GM20431 (cell line): Measurements from ENCODE around the gene BIRC7.
"Not testable (repeated sequence)": the region's sequence is repeated elsewhere in the genome, so short reads cannot be mapped to it uniquely, and the experiment has no call there.

ENCODE experiments used
- in situ Hi-C: fragments of 300-500 bp; cut with MseI, MboI; formaldehyde crosslinking; loops from one replicate; pipeline ENCODE4 v1.15.0; 2020; ENCODE audit warnings: low sequenced_read_pairs; ENCODE audit not compliant: unreplicated experiment

The BIRC7 gene

GRCh38 chr20:63243604-63244247, 8.0 kb downstream of the BIRC7 start:
- in situ Hi-C loops: no loop called here

DNA sequence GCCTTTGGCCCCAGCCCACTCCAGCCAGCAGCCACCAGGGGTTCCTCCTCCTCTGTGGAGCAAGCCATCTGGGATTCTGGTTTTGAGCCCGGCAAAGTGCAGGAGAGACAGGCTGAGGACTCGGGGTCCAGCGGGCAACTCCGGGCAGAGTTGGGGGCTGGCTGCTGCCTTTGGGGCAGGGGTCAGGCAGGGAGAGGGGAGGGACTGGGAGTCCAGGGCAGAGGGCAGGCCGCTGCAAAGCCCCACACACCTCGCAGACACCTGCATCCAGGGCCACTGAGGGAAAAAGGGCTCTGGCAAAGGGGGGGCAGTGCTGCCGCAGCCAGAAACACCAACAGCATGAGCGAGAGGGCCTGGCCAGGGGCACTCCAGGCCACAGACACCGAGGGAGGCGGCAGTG, 8.8 kb downstream of the BIRC7 start:
- in situ Hi-C loops: no loop called here

GRCh38 chr20:63246490-63247288, 11.0 kb downstream of the BIRC7 start:
- in situ Hi-C loops: no loop called here

GRCh38 chr20:63247671-63248228, 12.0 kb downstream of the BIRC7 start:
- in situ Hi-C loops: no loop called here

DNA sequence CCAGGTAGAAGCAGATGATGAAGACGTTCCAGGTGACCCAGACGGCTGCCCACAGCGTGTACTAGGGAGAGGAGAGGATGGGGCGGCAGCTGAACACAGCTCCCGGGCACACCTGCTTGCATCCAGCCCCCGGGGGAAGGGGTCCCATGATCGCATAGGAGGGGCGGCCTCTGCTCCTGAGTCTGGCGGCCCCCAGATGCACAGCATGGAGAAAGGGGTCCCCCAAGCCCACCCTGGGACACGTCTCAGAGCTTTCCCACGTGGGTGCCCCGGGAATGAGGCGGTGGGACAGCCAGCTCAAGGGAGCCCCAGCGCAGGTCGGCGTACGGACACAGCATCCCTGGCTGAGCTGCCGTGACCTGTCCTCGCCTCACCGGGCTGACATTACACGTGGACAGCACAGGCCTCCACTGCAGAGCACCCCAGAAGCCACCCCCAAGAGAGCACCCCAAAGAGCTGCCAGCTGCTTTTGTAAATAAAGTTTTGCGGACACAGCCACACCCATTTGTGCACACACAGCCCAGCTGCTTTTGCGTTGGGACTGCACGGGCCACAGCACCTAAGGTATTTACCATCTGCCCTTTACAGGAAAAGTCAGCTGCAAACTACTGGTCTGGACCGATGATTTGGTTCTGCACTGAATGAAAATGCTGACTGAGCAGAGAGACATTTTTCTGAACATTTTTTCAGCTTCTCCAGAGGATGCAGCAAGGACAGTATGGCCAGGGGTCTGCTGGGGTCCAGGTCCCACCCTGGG, 13.3 kb downstream of the BIRC7 start:
- in situ Hi-C loops: no loop called here

GRCh38 chr20:63249891-63250290, 14.2 kb downstream of the BIRC7 start:
- in situ Hi-C loops: no loop called here

DNA sequence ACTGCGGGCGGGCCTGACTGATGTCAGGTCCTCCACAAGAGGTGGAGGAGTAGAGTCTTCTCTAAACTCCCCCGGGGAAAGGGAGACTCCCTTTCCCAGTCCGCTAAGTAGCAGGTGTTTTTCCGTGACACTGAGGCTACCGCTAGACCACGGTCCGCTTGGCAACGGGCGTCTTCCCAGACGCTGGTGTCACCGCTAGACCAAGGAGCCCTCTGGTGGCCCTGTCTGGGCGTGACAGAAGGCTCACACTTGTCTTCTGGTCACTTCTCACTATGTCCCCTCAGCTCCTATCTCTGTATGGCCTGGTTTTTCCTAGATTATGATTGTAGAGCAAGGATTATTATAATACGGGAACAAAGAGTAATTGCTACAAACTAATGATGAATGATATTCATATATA, 15.6 kb downstream of the BIRC7 start:
- in situ Hi-C loops: not testable (repeated sequence)

- in situ Hi-C loops: no loop called here
These were observed 16.6 kb downstream of the BIRC7 start for GRCh38 chr20:63252284-63252711.

DNA sequence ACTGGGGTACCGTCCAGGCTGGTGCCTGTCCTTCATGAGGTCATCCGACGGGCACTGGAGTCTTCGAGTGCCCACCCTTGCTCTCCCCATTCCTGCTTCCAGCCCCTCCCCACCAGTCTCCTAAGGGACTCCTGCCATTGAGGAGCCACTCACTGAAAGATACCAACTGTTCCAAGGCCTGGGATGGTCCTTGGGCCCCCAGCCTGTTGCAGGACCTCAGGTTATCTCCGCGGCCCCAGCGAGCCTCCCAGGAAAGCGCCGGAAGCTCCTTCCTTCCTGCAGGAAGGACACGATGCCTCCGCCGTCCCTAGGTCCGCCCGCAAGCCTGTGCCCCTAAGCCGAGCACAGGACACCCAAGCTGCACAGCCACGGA, 17.3 kb downstream of the BIRC7 start:
- in situ Hi-C loops: no loop called here

- in situ Hi-C loops: no loop called here
These were observed 17.9 kb downstream of the BIRC7 start for GRCh38 chr20:63253438-63254231.

DNA sequence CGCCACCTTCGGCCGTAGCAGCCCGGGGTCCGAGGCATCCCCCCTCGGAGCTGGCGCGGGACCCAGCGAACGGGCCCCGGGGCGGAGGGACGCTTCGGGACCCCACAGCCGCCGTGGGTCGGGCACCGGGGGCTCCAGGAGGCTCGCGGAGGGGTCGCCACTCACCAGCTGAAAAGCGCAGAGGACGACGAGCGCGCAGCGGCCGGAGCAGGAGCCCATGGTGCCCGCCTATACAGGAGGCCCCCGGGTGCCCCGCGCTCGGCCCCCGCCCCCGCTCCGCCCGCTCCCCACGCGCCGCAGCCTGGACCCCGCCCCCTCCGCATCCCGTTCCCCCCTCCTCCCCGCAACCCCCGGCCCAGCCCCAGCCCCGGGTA, 18.5 kb downstream of the BIRC7 start, which contains the start of gene NKAIN4:
Gene NKAIN4 (minus strand): TSS at position 232 of the 374 bp plus-strand sequence. CDS start 13 bp downstream, at position 219.
- in situ Hi-C loops: no loop called here

DNA sequence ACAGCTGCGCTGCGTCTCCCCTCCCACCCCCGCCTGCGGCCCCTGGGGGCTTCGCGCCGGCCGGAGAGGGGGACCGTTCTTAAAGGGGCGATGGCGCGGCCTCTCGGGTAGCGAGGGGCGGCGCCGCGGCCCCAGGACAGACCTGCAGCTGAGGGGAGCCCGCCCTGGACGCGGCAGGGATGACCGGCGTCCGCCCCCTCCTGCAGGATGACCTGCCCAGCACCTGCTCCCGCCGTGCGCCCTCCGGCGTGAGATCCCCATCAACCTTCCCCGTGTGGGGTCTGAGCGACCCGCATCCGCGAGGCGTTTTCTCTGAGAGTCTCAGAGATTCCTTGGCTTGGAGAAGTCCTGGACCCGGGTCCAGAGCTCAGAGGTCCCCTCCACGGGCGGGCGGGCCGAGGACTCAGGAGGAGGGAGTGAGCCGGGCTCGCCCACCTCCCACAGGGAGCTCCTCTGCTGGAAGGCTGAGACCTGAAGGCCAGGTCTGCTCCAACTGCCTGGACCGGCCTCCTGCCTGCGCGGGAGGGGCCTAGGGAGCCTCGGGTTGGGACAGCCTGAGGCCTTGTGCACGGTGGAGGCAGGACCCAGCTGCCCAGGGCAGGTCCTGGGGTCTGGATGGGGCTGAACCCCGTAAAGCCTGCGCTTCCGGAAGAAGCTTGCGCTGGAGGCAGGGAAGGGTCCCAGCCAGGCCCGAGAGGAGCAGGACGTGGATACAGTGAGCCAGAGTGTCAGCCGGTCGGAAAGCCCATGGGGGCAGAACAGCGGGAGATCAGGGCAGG, 19.1 kb downstream of the BIRC7 start:
- in situ Hi-C loops: no loop called here

GRCh38 chr20:63255931-63256704, 20.4 kb downstream of the BIRC7 start:
- in situ Hi-C loops: no loop called here

- in situ Hi-C loops: no loop called here
These were observed 21.2 kb downstream of the BIRC7 start for GRCh38 chr20:63256954-63257353.

GRCh38 chr20:63257629-63258028, 21.9 kb downstream of the BIRC7 start:
- in situ Hi-C loops: no loop called here

GRCh38 chr20:63258781-63259180, 23.1 kb downstream of the BIRC7 start:
- in situ Hi-C loops: no loop called here

GRCh38 chr20:63259734-63260460, 24.2 kb downstream of the BIRC7 start:
- in situ Hi-C loops: no loop called here

DNA sequence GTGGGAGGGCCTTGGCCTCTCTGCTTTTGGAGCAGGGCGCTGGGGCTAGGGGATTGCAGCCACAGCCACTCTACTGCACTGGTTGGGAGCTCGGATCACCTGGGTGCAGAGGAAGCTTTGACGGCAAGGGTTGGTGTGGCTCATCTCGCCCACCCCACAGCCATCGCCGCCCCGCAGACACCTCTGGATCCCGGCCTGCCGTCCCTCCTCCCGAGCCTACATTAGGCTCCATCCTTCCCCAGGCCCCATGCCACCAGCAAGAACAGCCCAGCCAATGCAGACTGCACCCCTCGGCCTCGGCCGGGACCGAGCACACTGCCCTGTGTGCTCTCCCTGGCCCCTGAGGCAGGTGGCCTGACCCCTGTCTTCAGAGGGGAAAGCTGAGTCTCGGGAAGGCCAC, 24.8 kb downstream of the BIRC7 start:
- in situ Hi-C loops: no loop called here
